BE2C (cell line): Measurements from ENCODE around the gene DENND1A.

Experiments
- DNase-seq: peaks from one replicate; pipeline ENCODE4 v3.0.0-alpha.2; 2020
- H3K27me3 ChIP-seq: fragments of 250-450 bp; sonication (Bioruptor Pico); 2 replicates; pipeline ENCODE4 v1.5.1; 2020; ENCODE audit warnings: mild to moderate bottlenecking
- H3K36me3 ChIP-seq: fragments of 250-450 bp; sonication (Bioruptor Pico); 2 replicates; pipeline ENCODE4 v1.5.1; 2020; ENCODE audit warnings: mild to moderate bottlenecking
- H3K4me1 ChIP-seq: fragments of 250-450 bp; sonication (Bioruptor Pico); 2 replicates; pipeline ENCODE4 v1.5.1; 2020
- H3K4me3 ChIP-seq: 2 replicates; pipeline ENCODE4 v1.5.1; 2011; ENCODE audit warnings: low read depth, low read length
- H3K9me3 ChIP-seq: fragments of 250-450 bp; sonication (Bioruptor Pico); 2 replicates; pipeline ENCODE4 v1.5.1; 2020
- CTCF ChIP-seq: IDR thresholded peaks from 2 replicates; pipeline ENCODE4 v1.5.1; 2012; ENCODE audit warnings: mild to moderate bottlenecking, low read depth, low read length

Gene DENND1A

DNA sequence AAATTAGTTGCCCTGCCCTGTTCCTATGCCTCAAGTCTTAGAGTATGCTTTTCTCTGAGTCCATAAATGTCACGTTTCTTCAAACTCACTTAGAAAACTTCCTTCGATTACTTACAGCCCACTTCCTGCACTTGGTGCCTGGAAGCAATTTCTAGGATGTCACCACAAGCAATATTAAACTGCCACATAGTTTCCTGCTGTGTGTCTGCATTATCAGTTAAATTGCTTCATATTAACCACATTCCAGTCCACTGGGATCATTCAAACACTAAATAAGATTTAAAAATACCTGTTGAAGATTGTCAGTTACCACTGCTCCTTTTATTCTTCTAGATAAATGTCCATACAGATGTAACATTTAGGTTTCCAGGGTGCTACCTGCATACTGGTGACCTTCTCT is 4.1 kb downstream of the DENND1A start:
- DNase-seq = no peak
- Histone ChIP-seq H3K4me1 (peaks cover 4% of the 10 kb centered on the region; the same call in 1 of the 2 replicates), H3K36me3 (no peaks in the 10 kb centered on the region), H3K27me3 (no peaks in the 10 kb centered on the region; the same call in 1 of the 2 replicates), H3K4me3 (no peak overlapping the region), H3K9me3 (no peaks in the 10 kb centered on the region)
- TF ChIP-seq CTCF = no peak

GRCh38 chr9:123925161-123925560 is 4.8 kb downstream of the DENND1A start:
- DNase-seq = no peak
- Histone ChIP-seq H3K36me3 (no peaks in the 10 kb centered on the region), H3K9me3 (no peaks in the 10 kb centered on the region), H3K4me3 (no peak overlapping the region), H3K4me1 (no peaks in the 10 kb centered on the region), H3K27me3 (no peaks in the 10 kb centered on the region)
- TF ChIP-seq CTCF = no peak

DNA sequence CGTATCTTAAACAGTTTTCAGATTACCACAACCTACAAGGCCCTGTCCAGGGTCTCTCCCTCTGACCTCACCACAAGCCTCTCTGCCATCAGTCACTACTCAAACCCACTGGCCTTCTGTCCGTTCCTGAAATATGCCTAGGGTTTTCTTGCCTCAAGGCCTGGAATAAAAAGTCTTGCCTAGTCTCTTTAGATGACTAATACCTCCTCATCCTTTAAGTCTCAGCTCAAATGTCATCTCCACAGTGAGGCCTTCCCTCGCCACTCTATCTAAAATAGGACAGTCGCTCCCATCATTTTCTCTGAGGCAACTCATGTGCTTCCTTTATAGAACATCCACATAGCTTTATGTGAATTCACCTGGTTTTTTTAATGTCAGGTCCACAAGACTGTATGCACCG is 5.2 kb downstream of the DENND1A start:
- TF ChIP-seq CTCF = no peak
- no peaks in the 10 kb centered on the region for H3K4me1 ChIP-seq
- H3K36me3 ChIP-seq = no peaks in the 10 kb centered on the region
- no peaks in the 10 kb centered on the region for H3K9me3 ChIP-seq
- DNase-seq = no peak
- H3K27me3 ChIP-seq = no peaks in the 10 kb centered on the region
- no peak overlapping the region for H3K4me3 ChIP-seq

DNA sequence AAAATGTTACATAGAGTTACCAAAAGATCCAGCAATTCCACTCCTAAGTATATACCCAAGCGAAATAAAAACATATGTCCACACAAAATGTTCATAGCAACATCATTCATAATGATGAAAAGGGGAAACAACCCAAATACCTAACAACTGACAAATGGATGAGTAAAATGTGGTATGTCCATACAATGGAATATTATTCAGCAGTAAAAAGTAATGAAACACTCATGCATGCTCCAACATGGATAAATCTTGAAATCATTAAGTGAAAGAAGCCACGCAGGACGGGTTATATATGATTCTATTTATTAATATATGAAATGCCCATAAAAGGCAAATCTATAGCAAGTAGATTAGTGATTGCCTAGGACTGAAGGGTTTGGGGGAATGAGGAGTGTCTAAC is 6.0 kb downstream of the DENND1A start:
- Histone ChIP-seq H3K4me3 (no peak overlapping the region), H3K27me3 (no peaks in the 10 kb centered on the region), H3K9me3 (no peaks in the 10 kb centered on the region), H3K4me1 (no peaks in the 10 kb centered on the region), H3K36me3 (no peaks in the 10 kb centered on the region)
- no peak for TF ChIP-seq CTCF
- DNase-seq = no peak

DNA sequence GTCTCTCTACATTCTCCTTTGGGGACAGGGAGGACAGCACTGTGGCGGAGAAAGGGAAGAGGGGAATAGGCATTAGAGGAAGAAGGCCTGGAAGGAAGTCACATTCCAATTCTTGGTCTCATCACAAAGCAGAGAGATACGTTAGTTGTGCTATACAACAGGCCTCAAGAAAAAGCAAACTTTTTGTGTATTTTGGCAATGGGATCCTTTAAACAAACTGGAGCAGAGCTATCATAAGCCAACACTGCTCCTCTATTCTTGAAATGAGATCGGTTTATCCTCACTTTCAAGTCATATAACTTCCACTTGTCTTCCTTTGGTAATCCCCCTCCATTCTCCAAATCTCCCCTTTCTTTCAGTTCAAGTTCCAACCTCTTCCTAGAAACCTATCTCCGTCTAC is 6.5 kb downstream of the DENND1A start:
- no peak for TF ChIP-seq CTCF
- DNase-seq = no peak
- H3K27me3 ChIP-seq = no peaks in the 10 kb centered on the region
- no peaks in the 10 kb centered on the region for H3K9me3 ChIP-seq
- H3K4me1 ChIP-seq = no peaks in the 10 kb centered on the region
- H3K4me3 ChIP-seq = no peak overlapping the region
- H3K36me3 ChIP-seq = no peaks in the 10 kb centered on the region

DNA sequence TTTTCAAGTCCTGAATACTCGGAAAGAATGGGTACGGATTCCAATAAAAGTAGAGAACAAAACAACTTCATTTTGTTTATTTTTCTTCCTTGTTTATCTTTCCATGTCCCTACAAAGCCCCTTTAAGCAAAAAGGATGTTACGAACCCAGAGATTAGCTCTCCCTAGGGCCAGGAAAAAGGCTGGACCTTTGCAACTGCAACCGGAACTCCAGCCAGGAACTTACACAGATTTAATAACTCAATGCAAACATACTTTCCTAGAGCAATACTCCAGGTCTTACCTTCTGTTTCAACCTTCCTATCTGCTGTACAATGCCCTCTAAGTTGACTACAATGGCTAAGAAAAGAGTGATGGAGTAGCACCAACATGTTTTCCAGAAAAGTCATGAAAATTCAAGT is 7.0 kb downstream of the DENND1A start:
- Histone ChIP-seq H3K36me3 (no peaks in the 10 kb centered on the region), H3K4me3 (no peak overlapping the region), H3K9me3 (no peaks in the 10 kb centered on the region), H3K27me3 (no peaks in the 10 kb centered on the region), H3K4me1 (no peaks in the 10 kb centered on the region)
- TF ChIP-seq CTCF = no peak
- DNase-seq = no peak
